Left renal cortex interstitium (tissue), 4 donors: Measurements from ENCODE around the gene CCDC74A. TPM values are rescaled to one million over a fixed set of nuclear protein-coding genes. Genes with fewer than 3 reads are reported as not detected.
"Not testable (repeated sequence)": the region's sequence is repeated elsewhere in the genome, so short reads cannot be mapped to it uniquely, and the experiment has no call there.

Experiments
- DNase-seq, 4 donors: peaks; one replicate each; pipeline ENCODE4 v3.0.0-alpha.2; 2013; ENCODE audit warnings: low read depth in 4 of 4, low spot score in 2 of 4, missing footprints in 1 of 4
- polyA plus RNA-seq, 4 donors: library from polyadenylated mRNA; unstranded; fragments of 120-200 nt; gene quantifications; one replicate each; pipeline ENCODE4 v1.2.1, GENCODE V29; 2013; ENCODE audit not compliant: insufficient read length in 4 of 4

Gene CCDC74A
- polyA plus RNA-seq, 4 donors = 11.5 to 21.5 (median 16.2) TPM

DNA sequence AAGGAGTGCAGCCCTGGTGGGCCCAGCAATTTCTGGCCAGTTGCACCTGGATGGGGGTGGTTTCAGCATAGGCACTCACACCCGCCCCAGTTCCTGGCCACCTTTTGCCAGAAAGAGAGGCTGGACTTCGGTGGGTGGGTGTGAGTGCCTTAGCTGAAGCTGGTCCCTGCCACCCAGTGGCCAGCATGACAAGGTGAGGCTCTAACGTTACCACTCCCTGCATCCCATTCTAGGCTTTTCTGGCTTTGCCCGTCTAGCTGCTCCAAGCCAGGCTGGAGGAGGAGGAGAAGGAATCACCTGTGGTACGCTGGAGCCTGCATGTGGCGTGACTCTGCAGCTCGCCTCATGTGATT, 17.1 kb downstream of the CCDC74A start:
- DNase-seq = not testable (repeated sequence)

DNA sequence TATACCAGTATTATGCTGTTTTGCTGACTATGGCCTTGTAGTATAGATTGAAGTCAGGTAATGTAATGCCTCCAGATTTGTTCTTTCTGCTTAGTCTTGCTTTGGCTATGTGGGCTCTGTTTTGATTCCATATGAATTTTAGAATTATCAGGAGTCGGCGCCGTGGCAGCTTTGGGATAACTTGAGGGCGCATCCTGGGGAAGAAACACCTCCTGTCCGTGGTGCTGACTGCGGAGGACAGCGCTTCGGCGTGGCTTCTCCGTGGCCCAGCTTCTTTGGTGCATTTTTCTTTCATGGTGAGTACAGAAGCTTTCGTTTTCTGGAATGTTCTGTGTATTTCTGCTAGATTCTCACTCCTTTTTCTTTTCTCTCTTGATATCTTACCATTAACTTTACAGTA, 25.2 kb downstream of the CCDC74A start:
- no peak for DNase-seq

DNA sequence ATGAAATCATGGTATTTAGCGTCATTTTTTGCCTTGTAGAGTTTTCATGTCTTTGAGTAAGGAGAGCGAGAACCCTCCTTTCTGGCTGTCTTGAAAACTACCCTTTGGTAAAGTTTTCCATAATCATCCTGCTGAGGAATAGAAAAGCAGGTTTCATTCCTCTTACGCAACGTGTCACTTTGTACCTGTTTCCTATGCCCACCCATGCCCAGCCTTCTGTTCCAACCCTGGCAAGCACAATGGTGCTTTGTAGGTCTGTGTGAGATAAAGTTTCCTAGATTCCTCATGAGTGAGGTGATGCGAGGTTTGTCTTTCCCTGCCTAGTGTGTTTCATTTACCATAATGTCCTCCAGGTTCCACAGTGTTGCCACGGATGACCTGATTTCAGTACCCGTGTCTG, 29.3 kb downstream of the CCDC74A start:
- DNase-seq = no peak

DNA sequence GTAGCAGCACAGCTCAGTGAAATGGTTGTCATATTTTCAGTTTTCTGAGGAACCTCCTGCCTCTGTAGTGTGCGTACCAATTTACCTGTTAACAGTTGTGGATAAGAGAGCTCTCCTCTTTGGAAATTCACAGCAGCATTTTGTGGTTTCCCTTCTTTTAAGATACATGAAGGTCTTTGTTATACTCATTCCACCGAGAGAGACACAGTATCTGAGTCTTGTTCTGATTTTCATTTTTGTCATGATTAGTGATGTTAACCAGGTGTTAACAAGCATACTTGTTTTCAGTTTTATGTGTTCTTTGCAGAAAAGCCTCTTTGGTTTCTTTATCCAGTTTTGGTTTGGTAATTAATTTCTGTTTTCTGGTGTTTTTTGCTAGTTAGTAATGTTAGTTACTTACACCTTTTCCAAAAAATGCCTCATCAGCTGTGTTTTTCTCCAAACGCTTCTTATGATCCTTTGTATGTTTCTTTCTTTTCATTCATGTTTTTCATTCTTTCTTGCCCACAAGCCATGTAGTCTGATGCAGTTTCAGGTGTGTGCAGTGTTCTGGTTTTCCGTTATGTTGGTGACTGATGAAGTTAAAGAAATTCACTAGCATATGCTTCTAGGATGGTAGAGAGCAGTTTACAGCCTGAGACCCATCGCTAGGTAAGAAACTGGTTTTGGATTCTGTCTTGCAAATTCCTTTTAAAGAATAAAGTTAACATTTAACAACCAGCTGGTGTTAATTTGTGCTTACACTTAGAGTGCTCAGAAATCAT, 30.1 kb downstream of the CCDC74A start:
- no peak for DNase-seq

DNA sequence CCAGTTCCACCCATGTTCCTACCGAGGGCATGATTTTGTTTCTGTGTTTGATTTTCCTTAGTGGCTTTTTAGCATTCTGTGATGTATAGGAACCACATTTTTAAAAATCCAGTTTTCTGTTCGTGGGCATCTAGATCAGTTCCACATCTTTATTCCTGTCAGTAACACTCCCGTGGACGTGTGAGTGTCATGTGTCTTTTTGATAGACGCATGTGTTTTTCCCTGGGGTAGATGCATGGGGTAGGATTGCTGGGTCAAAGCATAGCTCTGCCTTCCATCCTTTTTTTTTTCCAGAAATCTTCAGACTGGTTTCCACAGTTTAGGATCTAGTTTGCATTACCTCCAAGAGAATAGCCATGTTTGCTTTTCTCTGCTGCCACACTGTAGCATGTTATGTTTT, 38.7 kb downstream of the CCDC74A start:
- DNase-seq = no peak

DNA sequence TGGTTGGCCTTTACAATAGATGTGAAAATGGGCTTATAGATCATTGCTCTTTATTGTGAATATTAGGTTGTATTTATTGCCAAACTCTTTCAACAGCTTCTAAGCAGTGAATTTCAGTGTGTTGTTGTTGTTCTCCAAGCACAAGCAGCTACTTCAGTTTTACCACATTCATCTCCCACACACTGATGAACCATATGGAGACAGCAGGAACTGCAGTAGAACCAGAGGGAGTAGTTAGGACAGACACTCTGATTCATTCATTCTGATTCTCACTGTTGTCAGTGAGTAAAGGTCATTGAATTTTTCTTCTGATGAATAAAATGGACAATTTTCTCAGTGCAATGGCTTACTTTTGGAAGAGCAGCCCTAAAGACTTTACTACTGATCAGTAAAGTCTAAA, 40.2 kb downstream of the CCDC74A start:
- DNase-seq = no peak

DNA sequence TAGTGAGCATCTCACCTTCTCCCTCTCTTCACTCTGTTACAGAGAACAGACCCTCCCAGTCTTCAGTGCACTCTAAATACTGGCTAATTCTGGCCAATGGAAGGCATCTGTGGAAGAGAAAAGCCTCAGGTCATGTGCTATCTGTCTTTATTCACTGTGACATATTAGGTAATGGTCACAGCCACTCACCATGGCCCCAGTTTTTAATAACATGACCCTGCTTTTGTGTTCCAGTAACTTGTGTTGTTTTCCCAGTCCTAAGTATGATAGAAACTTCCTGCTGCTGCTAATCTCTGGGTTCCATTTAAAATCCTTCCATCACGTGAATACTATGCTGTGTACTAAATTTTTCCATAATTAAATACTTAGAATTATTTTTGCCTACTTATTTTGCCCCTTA, 40.7 kb downstream of the CCDC74A start:
- not testable (repeated sequence) for DNase-seq

DNA sequence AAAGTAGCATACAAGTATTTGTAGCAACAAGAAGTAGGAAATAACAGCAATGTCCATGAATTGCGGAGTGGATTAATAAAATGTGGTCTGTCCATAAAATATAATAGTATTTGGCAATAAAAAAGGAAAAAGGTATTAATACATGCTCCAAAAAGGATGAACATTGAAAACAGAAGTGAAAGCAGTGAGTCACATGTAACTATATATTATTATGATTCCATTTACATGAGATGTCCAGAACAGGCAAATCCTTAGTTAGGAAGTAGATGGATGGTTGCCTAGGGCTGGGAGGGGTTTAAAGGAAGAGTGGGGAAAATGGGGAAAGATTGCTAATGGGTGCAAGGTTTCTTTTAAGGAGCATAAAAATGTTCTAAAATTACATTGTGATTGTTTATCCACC, 44.5 kb downstream of the CCDC74A start:
- no peak for DNase-seq

DNA sequence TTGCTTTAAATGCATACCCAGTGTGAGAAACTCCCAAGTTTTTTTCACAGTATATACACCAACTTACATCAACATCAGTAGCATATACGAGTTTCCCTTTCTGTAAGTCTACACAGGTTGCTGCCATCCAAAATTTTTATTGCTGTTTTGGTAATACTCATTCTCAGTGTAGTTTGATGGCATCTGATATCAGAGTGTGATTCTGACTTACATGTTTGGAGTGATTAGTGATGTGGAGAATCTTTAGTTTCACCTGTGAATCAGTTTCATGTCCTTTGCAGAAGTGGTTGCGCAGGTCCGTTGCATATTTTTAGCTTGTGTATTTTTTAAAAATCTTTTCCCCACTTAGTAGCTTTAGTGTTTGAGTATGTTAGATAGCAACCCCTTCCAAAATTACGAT, 50.1 kb downstream of the CCDC74A start:
- no peak for DNase-seq

DNA sequence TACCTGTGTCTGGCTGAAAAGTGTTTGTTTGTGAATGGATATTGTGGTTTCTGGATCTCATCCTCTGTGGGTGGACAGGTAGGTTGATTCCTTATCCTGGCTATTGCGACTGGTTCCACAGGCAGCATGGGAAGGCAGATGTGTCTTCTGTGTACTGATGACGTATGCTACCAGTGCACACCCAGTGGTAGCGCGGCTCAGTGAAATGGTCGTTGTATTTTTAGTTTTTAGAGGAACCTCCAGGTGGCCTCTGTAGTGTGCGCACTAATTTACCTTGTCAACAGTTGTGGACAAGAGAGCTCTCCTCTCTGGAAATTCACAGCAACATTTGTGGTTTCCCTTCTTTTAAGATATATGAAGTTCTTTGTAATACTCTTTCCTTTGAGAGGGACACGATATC, 52.5 kb downstream of the CCDC74A start:
- no peak for DNase-seq

Other genes starting within 250 kb of the CCDC74A start
- gene RAB6D, start 163.7 kb upstream of the CCDC74A start, polyA plus RNA-seq = 1 to 10 TPM; 1.1 to 2.4 (median 1.7) TPM
- gene TUBA3D, start 51.8 kb upstream of the CCDC74A start, polyA plus RNA-seq = 1 to 10 TPM in 2 of 4 donors, under 1 TPM in 2; 0.21 to 1.8 (median 0.89) TPM
- gene MZT2A, start 35.5 kb upstream of the CCDC74A start, polyA plus RNA-seq = 10 to 100 TPM; 46.1 to 94.9 (median 67.1) TPM